K562 (cell line): Measurements from ENCODE around the gene RBFOX2. TPM values are rescaled to one million over a fixed set of nuclear protein-coding genes. Genes with fewer than 3 reads are reported as not detected.

Experiments used
- GTF3C2 ChIP-seq: IDR thresholded peaks from 3 replicates; pipeline ENCODE4 v1.6.1; 2011; ENCODE audit warnings: borderline replicate concordance, mild to moderate bottlenecking, moderate library complexity; ENCODE audit not compliant: insufficient read length; ENCODE audit errors: extremely low read depth
- RHOXF2B ChIP-seq: fragments of 250-450 bp; sonication (Bioruptor Pico); conservative IDR thresholded peaks from 2 replicates; pipeline ENCODE4 v1.5.1; 2021
- SLC30A9 ChIP-seq: fragments of 250-450 bp; sonication (Bioruptor Pico); IDR thresholded peaks from 2 replicates; pipeline ENCODE4 v1.8.0; 2022; ENCODE audit warnings: mild to moderate bottlenecking, moderate library complexity
- SMAD1 ChIP-seq: fragments of 150-350 bp; IDR thresholded peaks from 2 replicates; pipeline ENCODE4 v1.6.1; 2014; ENCODE audit warnings: low read length, low read depth; ENCODE audit not compliant: partially characterized antibody
- SRSF7 ChIP-seq: fragments of 200-400 bp; formaldehyde crosslinking; optimal IDR thresholded peaks from 2 replicates; pipeline ENCODE3; 2017; ENCODE audit warnings: mild to moderate bottlenecking, low read depth, low read length
- ZNF24 ChIP-seq: fragments of 450-650 bp; IDR thresholded peaks from 2 replicates; pipeline ENCODE4 v1.6.1; 2016
- ZNF277 ChIP-seq: fragments of 250-450 bp; sonication (Bioruptor Pico); IDR thresholded peaks from 2 replicates; pipeline ENCODE4 v1.8.0; 2022; ENCODE audit warnings: inconsistent platforms, mild to moderate bottlenecking, moderate library complexity, borderline replicate concordance
- ZNF589 ChIP-seq: fragments of 200-800 bp; sonication (Bioruptor generic); IDR thresholded peaks from 2 replicates; pipeline ENCODE4 v1.6.1; 2016; ENCODE audit warnings: low read depth, missing genetic modification characterization, missing compliant biosample characterization
- ZNF696 ChIP-seq: fragments of 250-450 bp; sonication (Bioruptor Pico); conservative IDR thresholded peaks from 2 replicates; pipeline ENCODE4 v1.4.0; 2020; ENCODE audit warnings: mild to moderate bottlenecking, moderate library complexity
- ZNF780A ChIP-seq: fragments of 250-450 bp; sonication (Bioruptor Pico); IDR thresholded peaks from 2 replicates; pipeline ENCODE4 v1.5.0; 2021; ENCODE audit warnings: mild to moderate bottlenecking
- polyA plus RNA-seq, 8 experiments: library from polyadenylated mRNA; depleted of rRNA in 4 of 8; stranded (reverse) in 5 of 8; unstranded in 3 of 8; fragments of >200 nt; fragmentation: Nextera tagmentation in 2 of 8; fragmentation: Illumina TruSeq in 1 of 8; extraction: Ambion mirVana in 2 of 8; extraction: Trizol in 1 of 8; gene quantifications; 2 replicates each; pipeline versions ENCODE4 v1.2.1 to v1.2.3, GENCODE V29; 2011 to 2014; ENCODE audit warnings: inconsistent platforms in 1 of 8, missing spikeins in 1 of 8
- total RNA-seq, 7 experiments: library from RNA; depleted of rRNA in 6 of 7; stranded (reverse); fragments of >200 nt in 6 of 7; fragmentation: Illumina TruSeq in 2 of 7; extraction: Trizol in 2 of 7; gene quantifications; 2 replicates each; pipeline versions ENCODE4 v1.2.1 to v1.2.3, GENCODE V29; 2011 to 2021; ENCODE audit warnings: low replicate concordance in 1 of 7

The RBFOX2 gene
- total and polyA plus RNA-seq, 9 of the 15 experiments (the other 6 are each of a cell fraction or from before 2014, with no cell fraction given), result 5.8 to 24.8 (median 14.2) TPM

- TF ChIP-seq ZNF696 (CRISPR knock-in tag), result no peak
- no peak for TF ChIP-seq SLC30A9
- no peak for TF ChIP-seq RHOXF2B (CRISPR knock-in tag)
- TF ChIP-seq ZNF589 (CRISPR knock-in tag), result no peak
- TF ChIP-seq SMAD1, result no peak
- no peak for TF ChIP-seq ZNF780A
- no peak for TF ChIP-seq GTF3C2
- no peak for TF ChIP-seq SRSF7
- no peak for TF ChIP-seq ZNF277 (CRISPR knock-in tag)
- no peak for TF ChIP-seq ZNF24
Measured at GRCh38 chr22:35835998-35836691, 192.5 kb downstream of the RBFOX2 start (continued).
